H9 (cell line): ENCODE results near the gene MESD. TPM values are rescaled to one million over a fixed set of nuclear protein-coding genes. Genes with fewer than 3 reads are reported as not detected.

Experiments
- DNase-seq: peaks from one replicate; pipeline ENCODE4 v3.0.0-alpha.2; 2017
- H2AFZ ChIP-seq: one replicate; pipeline ENCODE4 v1.6.1; 2013; ENCODE audit warnings: mild to moderate bottlenecking, low read length, control low read depth, moderate library complexity
- H2AK5ac ChIP-seq: 2 replicates; pipeline ENCODE4 v1.6.1; 2013; ENCODE audit warnings: low read length, control low read depth, mixed read lengths; ENCODE audit not compliant: insufficient read length
- H2BK120ac ChIP-seq: one replicate; pipeline ENCODE4 v1.6.1; 2013; ENCODE audit warnings: low read depth, mild to moderate bottlenecking, low read length, control low read depth, inconsistent platforms; ENCODE audit not compliant: poor library complexity, severe bottlenecking
- H2BK12ac ChIP-seq: 2 replicates; pipeline ENCODE4 v1.6.1; 2013; ENCODE audit warnings: low read length, control low read depth, mixed read lengths, low read depth; ENCODE audit not compliant: insufficient read length
- H2BK15ac ChIP-seq: 2 replicates; pipeline ENCODE4 v1.6.1; 2013; ENCODE audit warnings: low read depth, low read length, control low read depth
- H2BK20ac ChIP-seq: one replicate; pipeline ENCODE4 v1.6.1; 2013; ENCODE audit warnings: low read depth, mild to moderate bottlenecking, low read length, control low read depth, inconsistent platforms; ENCODE audit not compliant: poor library complexity, severe bottlenecking
- H2BK5ac ChIP-seq: 2 replicates; pipeline ENCODE4 v1.6.1; 2013; ENCODE audit warnings: low read length, control low read depth, mixed read lengths; ENCODE audit not compliant: insufficient read length
- H3K14ac ChIP-seq: 2 replicates; pipeline ENCODE4 v1.6.1; 2013; ENCODE audit warnings: low read length, control low read depth; ENCODE audit not compliant: insufficient read depth
- H3K18ac ChIP-seq: 2 replicates; pipeline ENCODE4 v1.6.1; 2013; ENCODE audit warnings: low read depth, mild to moderate bottlenecking, mixed read lengths, low read length, control low read depth; ENCODE audit not compliant: insufficient read length
- H3K23ac ChIP-seq: 2 replicates; pipeline ENCODE4 v1.6.1; 2013; ENCODE audit warnings: low read length, control low read depth, mixed read lengths, low read depth; ENCODE audit not compliant: insufficient read length
- H3K23me2 ChIP-seq: 2 replicates; pipeline ENCODE4 v1.6.1; 2013; ENCODE audit warnings: low read depth, mild to moderate bottlenecking, mixed read lengths, low read length, control low read depth; ENCODE audit not compliant: insufficient read length, poor library complexity, severe bottlenecking
- H3K27ac ChIP-seq: 2 replicates; pipeline ENCODE4 v1.5.1; 2013; ENCODE audit warnings: low read length, control low read depth, mixed read lengths, low read depth; ENCODE audit not compliant: insufficient read length
- H3K27me3 ChIP-seq: 2 replicates; pipeline ENCODE4 v1.6.1; 2013; ENCODE audit warnings: low read length, control low read depth, inconsistent platforms; ENCODE audit not compliant: insufficient read depth
- H3K4ac ChIP-seq: 2 replicates; pipeline ENCODE4 v1.6.1; 2013; ENCODE audit warnings: low read depth, mild to moderate bottlenecking, control low read depth, inconsistent platforms, low read length, moderate library complexity
- H3K4me1 ChIP-seq: 2 replicates; pipeline ENCODE4 v1.6.1; 2013; ENCODE audit warnings: low read length, control low read depth, inconsistent platforms; ENCODE audit not compliant: insufficient read depth
- H3K4me2 ChIP-seq: 2 replicates; pipeline ENCODE4 v1.6.1; 2013; ENCODE audit warnings: low read length, control low read depth, mixed read lengths; ENCODE audit not compliant: insufficient read length, insufficient read depth
- H3K56ac ChIP-seq: 2 replicates; pipeline ENCODE4 v1.6.1; 2013; ENCODE audit warnings: low read depth, mild to moderate bottlenecking, mixed read lengths, low read length, control low read depth; ENCODE audit not compliant: insufficient read length
- H3K79me1 ChIP-seq: 2 replicates; pipeline ENCODE4 v1.6.1; 2013; ENCODE audit warnings: low read depth, mild to moderate bottlenecking, moderate library complexity, low read length, control low read depth, inconsistent platforms; ENCODE audit not compliant: insufficient read depth, poor library complexity, severe bottlenecking
- H3K79me2 ChIP-seq: 2 replicates; pipeline ENCODE4 v1.6.1; 2013; ENCODE audit warnings: low read length, control low read depth, inconsistent platforms; ENCODE audit not compliant: insufficient read depth
- H3K9ac ChIP-seq: 2 replicates; pipeline ENCODE4 v1.6.1; 2013; ENCODE audit warnings: low read length, control low read depth, mixed read lengths; ENCODE audit not compliant: insufficient read length; ENCODE audit errors: extremely low read depth
- H3K9me3 ChIP-seq: one replicate; pipeline ENCODE4 v1.6.1; 2013; ENCODE audit warnings: low read depth, low read length, inconsistent platforms; ENCODE audit not compliant: control insufficient read depth
- H3T11ph ChIP-seq: one replicate; pipeline ENCODE4 v1.6.1; 2013; ENCODE audit warnings: mild to moderate bottlenecking, low read length, control low read depth, inconsistent platforms
- H4K20me1 ChIP-seq: one replicate; pipeline ENCODE4 v1.6.1; 2013; ENCODE audit not compliant: control insufficient read depth, insufficient read length, insufficient read depth
- H4K5ac ChIP-seq: 2 replicates; pipeline ENCODE4 v1.6.1; 2013; ENCODE audit warnings: low read depth, mild to moderate bottlenecking, mixed read lengths, low read length, control low read depth; ENCODE audit not compliant: insufficient read length
- H4K8ac ChIP-seq: replicated peaks from 2 replicates; pipeline ENCODE4 v1.6.1; 2013; ENCODE audit warnings: low read length, control low read depth, mixed read lengths, low read depth; ENCODE audit not compliant: insufficient read length
- H4K91ac ChIP-seq: 2 replicates; pipeline ENCODE4 v1.6.1; 2013; ENCODE audit warnings: low read depth, mild to moderate bottlenecking, moderate library complexity, mixed read lengths, low read length, control low read depth; ENCODE audit not compliant: insufficient read length
- H3K27ac Mint-ChIP-seq, 3 experiments: 2 replicates in 2 of 3; 3 replicates in 1 of 3; pipeline ENCODE4 v1.8.0; 2020 to 2021; ENCODE audit warnings: mixed read lengths in 3 of 3, mild to moderate bottlenecking in 1 of 3, moderate library complexity in 1 of 3
- H3K27me3 Mint-ChIP-seq: 2 replicates; pipeline ENCODE4 v1.8.0; 2021; ENCODE audit warnings: low read depth, mild to moderate bottlenecking, moderate library complexity, mixed read lengths
- H3K36me3 Mint-ChIP-seq, 3 experiments: 2 replicates in 2 of 3; 3 replicates in 1 of 3; pipeline ENCODE4 v1.8.0; 2020 to 2021; ENCODE audit warnings: low read depth in 3 of 3, mixed read lengths in 3 of 3; ENCODE audit not compliant: insufficient read depth in 1 of 3
- H3K4me1 Mint-ChIP-seq, 2 experiments: 2 replicates each; pipeline ENCODE4 v1.8.0; 2020; ENCODE audit warnings: mixed read lengths in 2 of 2
- H3K4me3 Mint-ChIP-seq, 2 experiments: 2 replicates in 1 of 2; 3 replicates in 1 of 2; pipeline ENCODE4 v1.8.0; 2020 to 2021; ENCODE audit warnings: mild to moderate bottlenecking in 2 of 2, mixed read lengths in 2 of 2, moderate library complexity in 1 of 2
- H3K9me3 Mint-ChIP-seq, 2 experiments: 2 replicates in 1 of 2; 3 replicates in 1 of 2; pipeline ENCODE4 v1.8.0; 2020; ENCODE audit warnings: mild to moderate bottlenecking in 2 of 2, mixed read lengths in 2 of 2, moderate library complexity in 1 of 2
- CTCF ChIP-seq: fragments of 200-600 bp; sonication (generic); conservative IDR thresholded peaks from 3 replicates; pipeline ENCODE4 v1.8.0; 2021; ENCODE audit warnings: antibody characterized with exemption, mild to moderate bottlenecking
- WGBS: extraction: QIAGEN DNeasy Blood & Tissue Kit; methylation state at CpG from one replicate; pipeline ENCODE4 v1.1.7; 2013; ENCODE audit warnings: missing lambda C conversion rate, low lambda C conversion rate, mixed read lengths; ENCODE audit not compliant: insufficient read length; ENCODE audit errors: extremely low coverage; 5-methylcytosine and 5-hydroxymethylcytosine counted together
- total RNA-seq: library from RNA; stranded (reverse); gene quantifications from 2 replicates; pipeline ENCODE4 v1.2.1, GENCODE V29; 2021

The MESD gene
- total RNA-seq, 1 experiment from 2014 or later = 29.1 TPM

- Histone ChIP-seq H3T11ph (no peak overlapping the region), H2BK12ac (no peak overlapping the region), H2BK15ac (no peak overlapping the region), H2AK5ac (no peak overlapping the region), H3K27ac (no peak overlapping the region), H3K56ac (no peak overlapping the region), H3K27me3 (no peaks in the 10 kb centered on the region), H3K4me2 (no peak overlapping the region), H3K18ac (no peak overlapping the region), H3K79me1 (peaks cover 5% of the 10 kb centered on the region), H4K8ac (no peak overlapping the region), H3K14ac (no peak overlapping the region), H3K23me2 (peaks cover 8% of the 10 kb centered on the region), H4K20me1 (no peaks in the 10 kb centered on the region), H4K91ac (no peak overlapping the region), H3K9ac (no peak overlapping the region), H4K5ac (no peak overlapping the region), H2AFZ (no peak overlapping the region), H3K23ac (no peak overlapping the region), H3K79me2 (peaks cover 18% of the 10 kb centered on the region), H2BK5ac (no peak overlapping the region), H3K9me3 (no peaks in the 10 kb centered on the region), H3K4me1 (no peaks in the 10 kb centered on the region; the same call in none of the 2 replicates), H3K4ac (no peak overlapping the region), H2BK120ac (no peak overlapping the region), H2BK20ac (no peak overlapping the region)
- Mint-ChIP-seq H3K36me3 (peaks cover 0 to 6% (median 0%) of the 10 kb centered on the region in 3 experiments; a peak in 3 of 7 replicates), H3K27me3 (no peaks in the 10 kb centered on the region), H3K27ac (no peak overlapping the region), H3K4me3 (no peak overlapping the region), H3K4me1 (peaks cover 21 to 26% of the 10 kb centered on the region in 2 experiments), H3K9me3 (no peaks in the 10 kb centered on the region)
- no peak for DNase-seq
- WGBS = no CpG with 5 or more reads among the region's 1 CpG
- no peak for TF ChIP-seq CTCF
These were observed 2.8 kb upstream of the MESD start for GRCh38 chr15:80992441-80992840.
